ENCODE data around the gene TRIO.

TRIO gene

DNA sequence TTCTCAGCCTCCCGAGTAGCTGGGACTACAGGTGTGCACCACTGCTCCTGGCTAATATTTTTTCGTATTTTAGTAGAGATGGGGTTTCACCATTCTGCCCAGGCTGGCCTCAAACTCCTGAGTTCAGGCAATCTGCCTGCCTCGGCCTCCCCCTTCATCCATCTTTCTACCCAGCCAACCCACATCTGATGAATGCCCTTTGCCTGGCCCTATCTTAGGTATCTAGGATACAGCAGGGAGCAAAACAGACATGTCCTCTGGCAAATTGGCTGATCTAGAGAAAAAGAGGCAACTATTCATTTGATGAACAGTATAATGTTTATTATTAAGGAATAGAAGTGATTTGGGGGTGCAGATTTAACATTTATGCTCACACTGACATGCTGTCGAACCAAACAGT, 123.0 kb downstream of the TRIO start:
- no peak for DNase-seq
- Histone ChIP-seq H3K27me3 (replicated peaks) (no peaks in the 10 kb centered on the region), H3K27ac (peak overlapping the region; percentile 91), H3K36me3 (replicated peaks) (peaks cover 5% of the 10 kb centered on the region), H3K4me3 (ENCODE audit: low read depth, low read length) (no peak overlapping the region)
- TF ChIP-seq, protein P1, sequence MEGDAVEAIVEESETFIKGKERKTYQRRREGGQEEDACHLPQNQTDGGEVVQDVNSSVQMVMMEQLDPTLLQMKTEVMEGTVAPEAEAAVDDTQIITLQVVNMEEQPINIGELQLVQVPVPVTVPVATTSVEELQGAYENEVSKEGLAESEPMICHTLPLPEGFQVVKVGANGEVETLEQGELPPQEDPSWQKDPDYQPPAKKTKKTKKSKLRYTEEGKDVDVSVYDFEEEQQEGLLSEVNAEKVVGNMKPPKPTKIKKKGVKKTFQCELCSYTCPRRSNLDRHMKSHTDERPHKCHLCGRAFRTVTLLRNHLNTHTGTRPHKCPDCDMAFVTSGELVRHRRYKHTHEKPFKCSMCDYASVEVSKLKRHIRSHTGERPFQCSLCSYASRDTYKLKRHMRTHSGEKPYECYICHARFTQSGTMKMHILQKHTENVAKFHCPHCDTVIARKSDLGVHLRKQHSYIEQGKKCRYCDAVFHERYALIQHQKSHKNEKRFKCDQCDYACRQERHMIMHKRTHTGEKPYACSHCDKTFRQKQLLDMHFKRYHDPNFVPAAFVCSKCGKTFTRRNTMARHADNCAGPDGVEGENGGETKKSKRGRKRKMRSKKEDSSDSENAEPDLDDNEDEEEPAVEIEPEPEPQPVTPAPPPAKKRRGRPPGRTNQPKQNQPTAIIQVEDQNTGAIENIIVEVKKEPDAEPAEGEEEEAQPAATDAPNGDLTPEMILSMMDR (IDR thresholded peaks at IDR 0.05; ENCODE audit: low read depth, low read length, missing control alignments): no peak
- in situ Hi-C loops (cut with HindIII; ENCODE audit: low pct_ligation_motif_present, low sequenced_read_pairs): no loop called here

DNA sequence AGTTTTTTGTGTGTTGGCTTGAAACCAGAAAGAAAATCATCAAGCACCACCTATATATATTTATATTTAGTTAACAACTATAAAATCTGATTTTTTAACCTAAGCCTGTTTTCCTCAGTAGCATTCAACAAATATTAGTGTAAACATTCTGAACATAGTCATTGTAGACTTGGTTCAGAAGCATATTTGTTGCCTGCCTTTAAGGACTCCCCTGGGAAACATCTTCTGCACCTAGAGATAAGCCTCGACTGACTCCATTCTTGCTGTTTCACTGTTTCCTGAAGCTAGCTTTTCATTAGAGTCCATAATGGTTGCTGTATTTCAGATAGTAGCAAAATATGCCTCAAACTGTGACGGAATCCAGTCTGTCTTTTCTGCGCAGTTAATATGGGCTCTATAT, 123.5 kb downstream of the TRIO start:
- in situ Hi-C loops (cut with HindIII; ENCODE audit: low pct_ligation_motif_present, low sequenced_read_pairs): no loop called here
- peak overlapping the region; percentile 91 for H3K27ac ChIP-seq
- peaks cover 10% of the 10 kb centered on the region for H3K36me3 ChIP-seq (replicated peaks)

GRCh38 chr5:14267166-14267838, 124.2 kb downstream of the TRIO start:
- peaks cover 15% of the 10 kb centered on the region for H3K36me3 ChIP-seq (replicated peaks)
- peak overlapping the region; percentile 91 for H3K27ac ChIP-seq
- DNase-seq: peak; percentile 73
- in situ Hi-C loops (cut with HindIII; ENCODE audit: low pct_ligation_motif_present, low sequenced_read_pairs): no loop called here
- TF ChIP-seq, protein P1 (IDR thresholded peaks at IDR 0.05; ENCODE audit: low read depth, low read length, missing control alignments): peak; percentile 37
- no peaks in the 10 kb centered on the region for H3K27me3 ChIP-seq (replicated peaks)
- no peak overlapping the region for H3K4me3 ChIP-seq (ENCODE audit: low read depth, low read length)

More for the DNA sequence above, 123.5 kb downstream of the TRIO start:
- Histone ChIP-seq H3K4me3 (ENCODE audit: low read depth, low read length) (no peak overlapping the region), H3K27me3 (replicated peaks) (no peaks in the 10 kb centered on the region)
- TF ChIP-seq, protein P1 (IDR thresholded peaks at IDR 0.05; ENCODE audit: low read depth, low read length, missing control alignments): no peak
- DNase-seq: no peak

- peak overlapping the region; percentile 91 for H3K27ac ChIP-seq
- in situ Hi-C loops (cut with HindIII; ENCODE audit: low pct_ligation_motif_present, low sequenced_read_pairs): no loop called here
- H3K27me3 ChIP-seq (replicated peaks): no peaks in the 10 kb centered on the region
- TF ChIP-seq, protein P1 (IDR thresholded peaks at IDR 0.05; ENCODE audit: low read depth, low read length, missing control alignments): no peak
- H3K4me3 ChIP-seq (ENCODE audit: low read depth, low read length): no peak overlapping the region
- H3K36me3 ChIP-seq (replicated peaks): peaks cover 18% of the 10 kb centered on the region
- peak; percentile 92 for DNase-seq
Measured at GRCh38 chr5:14267991-14268708, 125.0 kb downstream of the TRIO start.

DNA sequence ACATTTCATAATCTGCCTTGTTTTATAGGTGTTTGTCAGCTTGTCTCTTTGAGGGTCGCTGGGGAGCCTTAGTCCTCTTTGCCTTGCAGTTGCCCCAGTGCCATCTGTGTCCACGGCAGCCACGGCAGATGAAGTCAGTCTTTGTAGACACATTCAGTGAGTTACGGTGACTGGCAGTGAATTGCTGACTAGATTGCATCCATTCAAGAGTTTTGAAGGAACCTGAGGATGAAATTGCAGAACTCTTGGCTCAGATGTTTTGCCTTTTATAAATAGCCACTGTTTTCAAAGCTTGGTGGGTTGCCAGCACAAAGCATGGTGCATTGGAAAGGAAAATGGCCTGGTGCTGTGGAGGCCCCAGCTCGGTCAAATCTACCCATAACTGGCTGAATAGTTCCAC, 125.6 kb downstream of the TRIO start:
- no peak for DNase-seq
- H3K4me3 ChIP-seq (ENCODE audit: low read depth, low read length): no peak overlapping the region
- no peaks in the 10 kb centered on the region for H3K27me3 ChIP-seq (replicated peaks)
- in situ Hi-C loops (cut with HindIII; ENCODE audit: low pct_ligation_motif_present, low sequenced_read_pairs): no loop called here
- peaks cover 20% of the 10 kb centered on the region for H3K36me3 ChIP-seq (replicated peaks)
- TF ChIP-seq, protein P1 (IDR thresholded peaks at IDR 0.05; ENCODE audit: low read depth, low read length, missing control alignments): no peak
- H3K27ac ChIP-seq: peak overlapping the region; percentile 91
